ENCODE results near the gene STEAP3.
"Not testable (repeated sequence)": the region's sequence is repeated elsewhere in the genome, so short reads cannot be mapped to it uniquely, and the experiment has no call there.

Gene STEAP3

DNA sequence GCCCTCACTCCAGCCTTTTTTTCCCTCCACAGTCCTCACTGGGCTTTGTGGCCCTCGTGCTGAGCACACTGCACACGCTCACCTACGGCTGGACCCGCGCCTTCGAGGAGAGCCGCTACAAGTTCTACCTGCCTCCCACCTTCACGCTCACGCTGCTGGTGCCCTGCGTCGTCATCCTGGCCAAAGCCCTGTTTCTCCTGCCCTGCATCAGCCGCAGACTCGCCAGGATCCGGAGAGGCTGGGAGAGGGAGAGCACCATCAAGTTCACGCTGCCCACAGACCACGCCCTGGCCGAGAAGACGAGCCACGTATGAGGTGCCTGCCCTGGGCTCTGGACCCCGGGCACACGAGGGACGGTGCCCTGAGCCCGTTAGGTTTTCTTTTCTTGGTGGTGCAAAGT lies 39.4 kb downstream of the STEAP3 start:
- no peaks in the 10 kb centered on the region for H3K9me3 ChIP-seq (ENCODE audit: control insufficient read depth, low read length)
- no peaks in the 10 kb centered on the region for H3K27me3 ChIP-seq (ENCODE audit: control insufficient read depth, insufficient read depth, low read length, poor library complexity, severe bottlenecking)
- 95 to 96% methylated on average over 23 of the region's 23 CpGs for WGBS, 2 experiments
- peaks cover 14% of the 10 kb centered on the region for H3K4me1 ChIP-seq (ENCODE audit: control insufficient read depth, insufficient read depth, low read length)
- H3K36me3 ChIP-seq (ENCODE audit: control insufficient read depth, insufficient read depth, low read length), result no peaks in the 10 kb centered on the region
- H3K27ac ChIP-seq (ENCODE audit: insufficient read depth, low read depth, low read length, poor library complexity, severe bottlenecking), result no peak overlapping the region
- no peak overlapping the region for H3K4me3 ChIP-seq (ENCODE audit: insufficient read depth, low read depth, low read length)

GRCh38 chr2:119263656-119264055 lies 40.0 kb downstream of the STEAP3 start:
- no peak overlapping the region for H3K27ac ChIP-seq (ENCODE audit: insufficient read depth, low read depth, low read length, poor library complexity, severe bottlenecking)
- WGBS, 2 experiments, result 61 to 62% methylated on average over 5 of the region's 5 CpGs
- no peak overlapping the region for H3K4me3 ChIP-seq (ENCODE audit: insufficient read depth, low read depth, low read length)
- H3K36me3 ChIP-seq (ENCODE audit: control insufficient read depth, insufficient read depth, low read length), result no peaks in the 10 kb centered on the region
- peaks cover 14% of the 10 kb centered on the region for H3K4me1 ChIP-seq (ENCODE audit: control insufficient read depth, insufficient read depth, low read length)
- no peaks in the 10 kb centered on the region for H3K9me3 ChIP-seq (ENCODE audit: control insufficient read depth, low read length)
- no peaks in the 10 kb centered on the region for H3K27me3 ChIP-seq (ENCODE audit: control insufficient read depth, insufficient read depth, low read length, poor library complexity, severe bottlenecking)

- no peak overlapping the region for H3K27ac ChIP-seq (ENCODE audit: insufficient read depth, low read depth, low read length, poor library complexity, severe bottlenecking)
- 56 to 58% methylated on average over 13 of the region's 13 CpGs for WGBS, 2 experiments
- H3K4me1 ChIP-seq (ENCODE audit: control insufficient read depth, insufficient read depth, low read length), result peaks cover under 1% of the 10 kb centered on the region
- H3K4me3 ChIP-seq (ENCODE audit: insufficient read depth, low read depth, low read length), result no peak overlapping the region
- no peaks in the 10 kb centered on the region for H3K36me3 ChIP-seq (ENCODE audit: control insufficient read depth, insufficient read depth, low read length)
- no peaks in the 10 kb centered on the region for H3K27me3 ChIP-seq (ENCODE audit: control insufficient read depth, insufficient read depth, low read length, poor library complexity, severe bottlenecking)
- H3K9me3 ChIP-seq (ENCODE audit: control insufficient read depth, low read length), result no peaks in the 10 kb centered on the region
These were observed 41.4 kb downstream of the STEAP3 start for GRCh38 chr2:119264781-119265692.

- no peak overlapping the region for H3K27ac ChIP-seq (ENCODE audit: insufficient read depth, low read depth, low read length, poor library complexity, severe bottlenecking)
- no peaks in the 10 kb centered on the region for H3K4me1 ChIP-seq (ENCODE audit: control insufficient read depth, insufficient read depth, low read length)
- no peaks in the 10 kb centered on the region for H3K36me3 ChIP-seq (ENCODE audit: control insufficient read depth, insufficient read depth, low read length)
- no peak overlapping the region for H3K4me3 ChIP-seq (ENCODE audit: insufficient read depth, low read depth, low read length)
- H3K9me3 ChIP-seq (ENCODE audit: control insufficient read depth, low read length), result no peaks in the 10 kb centered on the region
- 90 to 91% methylated on average over 6 of the region's 6 CpGs for WGBS, 2 experiments
- no peaks in the 10 kb centered on the region for H3K27me3 ChIP-seq (ENCODE audit: control insufficient read depth, insufficient read depth, low read length, poor library complexity, severe bottlenecking)
These were observed 42.0 kb downstream of the STEAP3 start for GRCh38 chr2:119265693-119266066.

GRCh38 chr2:119266091-119266589 lies 42.5 kb downstream of the STEAP3 start:
- no peak overlapping the region for H3K27ac ChIP-seq (ENCODE audit: insufficient read depth, low read depth, low read length, poor library complexity, severe bottlenecking)
- H3K4me3 ChIP-seq (ENCODE audit: insufficient read depth, low read depth, low read length), result no peak overlapping the region
- H3K27me3 ChIP-seq (ENCODE audit: control insufficient read depth, insufficient read depth, low read length, poor library complexity, severe bottlenecking), result no peaks in the 10 kb centered on the region
- no peaks in the 10 kb centered on the region for H3K9me3 ChIP-seq (ENCODE audit: control insufficient read depth, low read length)
- H3K4me1 ChIP-seq (ENCODE audit: control insufficient read depth, insufficient read depth, low read length), result no peaks in the 10 kb centered on the region
- H3K36me3 ChIP-seq (ENCODE audit: control insufficient read depth, insufficient read depth, low read length), result no peaks in the 10 kb centered on the region
- WGBS, 2 experiments, result 89 to 91% methylated on average over 8 of the region's 8 CpGs

DNA sequence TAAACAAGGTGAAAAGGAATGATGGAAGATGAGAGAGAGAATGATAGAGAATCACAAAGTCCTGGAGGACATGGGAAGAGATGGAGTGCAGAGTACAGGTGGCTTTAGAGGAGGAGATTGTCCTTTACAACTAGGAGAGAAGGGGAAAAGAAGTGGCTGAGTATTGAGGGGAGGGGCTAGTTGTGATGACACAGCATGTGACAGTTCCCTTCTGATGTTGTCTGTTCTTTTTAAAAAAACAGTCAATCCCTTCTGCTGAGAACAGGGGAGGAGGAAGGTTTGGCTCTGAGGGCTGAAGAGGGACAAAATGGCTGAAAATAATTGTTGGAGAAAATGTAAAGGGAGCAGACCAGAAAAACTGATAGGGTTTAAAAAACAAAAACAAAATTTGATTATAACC lies 44.0 kb downstream of the STEAP3 start:
- Histone ChIP-seq H3K27me3 (ENCODE audit: control insufficient read depth, insufficient read depth, low read length, poor library complexity, severe bottlenecking) (no peaks in the 10 kb centered on the region), H3K4me1 (ENCODE audit: control insufficient read depth, insufficient read depth, low read length) (no peaks in the 10 kb centered on the region), H3K4me3 (ENCODE audit: insufficient read depth, low read depth, low read length) (no peak overlapping the region), H3K27ac (ENCODE audit: insufficient read depth, low read depth, low read length, poor library complexity, severe bottlenecking) (no peak overlapping the region), H3K36me3 (ENCODE audit: control insufficient read depth, insufficient read depth, low read length) (no peaks in the 10 kb centered on the region), H3K9me3 (ENCODE audit: control insufficient read depth, low read length) (no peaks in the 10 kb centered on the region)

DNA sequence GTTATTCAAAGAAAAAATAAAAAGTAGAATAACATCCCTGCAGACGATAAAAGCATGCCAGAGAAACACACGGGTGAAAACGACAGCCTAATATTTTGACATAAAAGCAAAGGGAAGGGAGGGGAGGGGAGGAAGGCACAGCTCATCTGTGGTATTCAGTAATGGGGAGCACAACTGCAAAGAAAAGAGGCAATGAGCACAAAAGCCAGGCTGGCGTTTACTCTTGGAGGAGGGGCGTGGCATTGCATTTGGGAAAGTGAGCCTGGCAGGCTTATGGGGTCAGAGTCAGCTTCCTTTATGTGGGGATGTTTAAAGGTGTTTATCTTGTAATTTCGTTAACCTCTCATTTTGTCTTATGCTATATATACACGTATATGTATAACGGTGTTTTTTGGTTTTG lies 53.2 kb downstream of the STEAP3 start:
- 74 to 75% methylated on average over 8 of the region's 8 CpGs for WGBS, 2 experiments
- H3K27ac ChIP-seq (ENCODE audit: insufficient read depth, low read depth, low read length, poor library complexity, severe bottlenecking), result no peak overlapping the region
- H3K36me3 ChIP-seq (ENCODE audit: control insufficient read depth, insufficient read depth, low read length), result no peaks in the 10 kb centered on the region
- no peak overlapping the region for H3K4me3 ChIP-seq (ENCODE audit: insufficient read depth, low read depth, low read length)
- H3K4me1 ChIP-seq (ENCODE audit: control insufficient read depth, insufficient read depth, low read length), result no peaks in the 10 kb centered on the region
- no peaks in the 10 kb centered on the region for H3K27me3 ChIP-seq (ENCODE audit: control insufficient read depth, insufficient read depth, low read length, poor library complexity, severe bottlenecking)
- H3K9me3 ChIP-seq (ENCODE audit: control insufficient read depth, low read length), result no peaks in the 10 kb centered on the region

- not testable (repeated sequence) for H3K27me3 ChIP-seq (ENCODE audit: control insufficient read depth, insufficient read depth, low read length, poor library complexity, severe bottlenecking); H3K27ac ChIP-seq (ENCODE audit: insufficient read depth, low read depth, low read length, poor library complexity, severe bottlenecking); H3K9me3 ChIP-seq (ENCODE audit: control insufficient read depth, low read length); H3K4me1 ChIP-seq (ENCODE audit: control insufficient read depth, insufficient read depth, low read length); H3K4me3 ChIP-seq (ENCODE audit: insufficient read depth, low read depth, low read length); H3K36me3 ChIP-seq (ENCODE audit: control insufficient read depth, insufficient read depth, low read length)
- 94 to 100% methylated on average over 2 of the region's 2 CpGs for WGBS, 2 experiments
These were observed 54.8 kb downstream of the STEAP3 start for GRCh38 chr2:119278385-119278784.

DNA sequence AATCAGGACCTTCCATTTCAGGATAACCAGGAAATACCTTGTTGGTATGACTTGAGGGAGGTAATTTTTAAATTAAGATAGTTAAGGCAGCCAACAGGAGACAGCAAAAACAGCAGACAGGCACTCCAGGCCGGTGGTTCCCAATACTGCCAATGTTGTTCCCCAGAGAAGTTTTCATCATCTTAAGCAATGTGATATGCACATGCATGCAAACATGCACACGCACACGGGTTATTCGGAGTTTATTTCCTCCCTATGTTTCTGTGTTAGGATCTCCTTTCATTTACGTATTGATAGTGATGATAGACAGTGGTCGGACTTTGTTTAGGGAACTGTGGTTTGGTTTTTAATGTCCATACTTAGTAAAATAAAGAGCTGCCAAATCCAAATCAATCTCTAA lies 55.3 kb downstream of the STEAP3 start:
- WGBS, 2 experiments, result 95 to 97% methylated on average over 4 to 6 of the region's 6 CpGs
- no peaks in the 10 kb centered on the region for H3K9me3 ChIP-seq (ENCODE audit: control insufficient read depth, low read length)
- H3K4me1 ChIP-seq (ENCODE audit: control insufficient read depth, insufficient read depth, low read length), result no peaks in the 10 kb centered on the region
- H3K4me3 ChIP-seq (ENCODE audit: insufficient read depth, low read depth, low read length), result no peak overlapping the region
- no peaks in the 10 kb centered on the region for H3K36me3 ChIP-seq (ENCODE audit: control insufficient read depth, insufficient read depth, low read length)
- no peaks in the 10 kb centered on the region for H3K27me3 ChIP-seq (ENCODE audit: control insufficient read depth, insufficient read depth, low read length, poor library complexity, severe bottlenecking)
- H3K27ac ChIP-seq (ENCODE audit: insufficient read depth, low read depth, low read length, poor library complexity, severe bottlenecking), result no peak overlapping the region

- Histone ChIP-seq H3K4me1 (ENCODE audit: control insufficient read depth, insufficient read depth, low read length) (no peaks in the 10 kb centered on the region), H3K9me3 (ENCODE audit: control insufficient read depth, low read length) (no peaks in the 10 kb centered on the region), H3K27ac (ENCODE audit: insufficient read depth, low read depth, low read length, poor library complexity, severe bottlenecking) (no peak overlapping the region), H3K27me3 (ENCODE audit: control insufficient read depth, insufficient read depth, low read length, poor library complexity, severe bottlenecking) (no peaks in the 10 kb centered on the region), H3K36me3 (ENCODE audit: control insufficient read depth, insufficient read depth, low read length) (no peaks in the 10 kb centered on the region), H3K4me3 (ENCODE audit: insufficient read depth, low read depth, low read length) (no peak overlapping the region)
- WGBS, 2 experiments, result 90 to 91% methylated on average over 6 of the region's 6 CpGs
These were observed 56.0 kb downstream of the STEAP3 start for GRCh38 chr2:119279666-119280065.

Measured in ectodermal cell (in vitro differentiated cells).